GM19351 (cell line): ENCODE data around the gene CCDC127.
"Not testable (repeated sequence)": the region's sequence is repeated elsewhere in the genome, so short reads cannot be mapped to it uniquely, and the experiment has no call there.

ENCODE experiments used
- ATAC-seq: cut with Tn5 transposase; IDR thresholded peaks from one replicate; pipeline ENCODE4 v1.9.1; 2021; ENCODE audit warnings: mild to moderate bottlenecking, moderate library complexity; ENCODE audit not compliant: unreplicated experiment

The CCDC127 gene

DNA sequence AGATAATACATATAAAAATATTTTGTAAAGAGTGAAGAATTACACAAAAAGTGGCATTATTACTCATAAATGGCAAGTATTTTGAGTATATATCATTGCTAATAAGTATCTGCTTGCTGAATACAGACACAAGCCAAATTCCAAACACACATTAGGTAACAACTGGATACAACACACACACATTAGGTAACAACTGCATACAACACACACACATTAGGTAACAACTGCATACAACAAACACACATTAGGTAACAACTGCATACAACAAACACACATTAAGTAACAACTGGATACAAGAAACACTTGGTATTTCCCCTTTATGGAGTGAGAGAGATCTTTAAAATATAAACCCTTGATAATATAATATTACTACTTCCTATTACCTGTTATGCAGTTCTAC, 13.5 kb downstream of the CCDC127 start:
- no peak for ATAC-seq

DNA sequence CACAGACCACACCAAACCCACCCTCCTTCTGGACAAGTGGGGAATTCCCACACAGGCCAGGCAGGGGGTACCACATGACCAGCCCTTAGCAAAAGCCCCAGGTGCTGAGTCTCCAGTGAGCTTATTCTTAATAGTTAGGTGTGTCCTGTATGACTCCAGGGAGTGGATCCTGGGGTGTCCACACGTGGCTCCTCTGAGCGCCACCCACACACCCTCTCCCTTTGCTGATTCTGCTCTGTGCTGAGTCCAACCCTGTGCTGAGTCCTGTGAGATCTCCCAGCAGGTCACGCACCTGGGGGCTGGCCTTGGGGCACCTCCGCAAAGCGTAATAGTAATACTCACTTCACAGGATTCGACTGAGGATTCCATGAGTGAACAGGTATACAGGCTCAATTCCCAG, 14.0 kb downstream of the CCDC127 start:
- ATAC-seq = no peak

DNA sequence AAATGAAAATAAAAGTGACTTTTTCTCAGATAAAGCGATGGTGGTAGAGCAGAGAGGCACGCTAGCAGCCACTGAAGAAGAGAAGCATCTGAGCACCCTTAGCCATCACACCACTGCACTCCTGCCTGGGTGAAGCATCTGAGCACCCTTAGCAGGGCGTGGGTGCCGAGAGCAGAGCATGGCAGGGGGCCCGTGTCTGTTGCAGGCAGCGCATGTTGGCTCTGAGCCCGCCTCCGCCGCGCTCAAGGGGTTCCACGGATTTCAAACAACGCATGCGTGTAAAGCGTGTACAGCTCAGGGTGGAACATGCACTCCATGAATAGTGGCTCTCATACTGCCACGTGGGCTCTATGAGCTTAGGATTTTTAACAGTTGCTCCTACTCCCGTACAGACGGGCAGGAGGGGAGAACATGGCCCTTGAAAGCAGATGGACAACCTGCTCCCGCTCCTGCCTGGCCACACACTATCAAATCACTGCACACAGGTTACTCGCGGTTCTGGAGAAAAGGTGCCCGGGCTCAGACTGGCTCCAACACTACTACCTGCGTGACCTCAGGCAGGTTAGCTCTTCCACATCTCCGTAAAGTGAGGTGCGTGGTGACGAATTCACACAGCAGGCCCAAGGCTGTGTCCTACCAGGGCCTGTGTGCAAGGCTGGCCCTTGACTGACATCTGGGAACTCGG, 14.6 kb downstream of the CCDC127 start:
- no peak for ATAC-seq

DNA sequence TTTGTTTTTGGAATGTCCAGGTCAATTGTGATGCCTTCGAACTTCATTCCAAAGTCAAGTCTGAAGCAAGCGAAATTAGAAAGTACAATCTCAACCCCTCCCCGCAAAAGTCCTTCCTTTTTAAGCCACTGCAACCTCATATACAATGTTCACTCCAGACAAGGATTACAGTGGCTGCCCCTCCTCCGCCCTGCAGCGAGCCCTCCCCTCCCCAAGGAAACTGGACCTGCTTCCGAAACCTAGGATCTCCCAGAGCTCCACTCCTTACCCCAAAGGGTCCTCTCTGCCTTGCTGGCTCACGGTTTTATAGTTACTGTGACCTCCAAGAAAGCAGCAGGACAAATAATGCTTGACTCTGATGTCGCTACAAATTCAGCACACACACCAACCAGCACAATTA, 16.3 kb downstream of the CCDC127 start:
- no peak for ATAC-seq

DNA sequence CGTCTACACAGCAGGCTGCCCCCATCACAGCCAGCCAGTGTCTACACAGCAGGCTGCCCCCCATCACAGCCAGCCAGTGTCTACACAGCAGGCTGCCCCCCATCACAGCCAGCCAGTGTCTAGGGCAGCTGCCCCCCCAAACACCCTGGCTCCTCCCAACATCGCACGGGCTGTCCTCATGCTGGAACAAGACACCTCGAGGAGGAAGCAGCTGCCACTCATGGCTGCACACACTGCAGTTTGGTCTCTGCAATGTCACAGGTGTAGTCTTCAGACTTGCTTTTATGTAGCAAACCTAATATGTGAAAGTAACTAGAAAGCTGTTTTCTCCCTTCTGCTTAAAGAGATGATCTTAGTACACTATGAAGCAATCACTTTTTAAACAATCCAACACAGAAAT, 17.0 kb downstream of the CCDC127 start:
- ATAC-seq = no peak

DNA sequence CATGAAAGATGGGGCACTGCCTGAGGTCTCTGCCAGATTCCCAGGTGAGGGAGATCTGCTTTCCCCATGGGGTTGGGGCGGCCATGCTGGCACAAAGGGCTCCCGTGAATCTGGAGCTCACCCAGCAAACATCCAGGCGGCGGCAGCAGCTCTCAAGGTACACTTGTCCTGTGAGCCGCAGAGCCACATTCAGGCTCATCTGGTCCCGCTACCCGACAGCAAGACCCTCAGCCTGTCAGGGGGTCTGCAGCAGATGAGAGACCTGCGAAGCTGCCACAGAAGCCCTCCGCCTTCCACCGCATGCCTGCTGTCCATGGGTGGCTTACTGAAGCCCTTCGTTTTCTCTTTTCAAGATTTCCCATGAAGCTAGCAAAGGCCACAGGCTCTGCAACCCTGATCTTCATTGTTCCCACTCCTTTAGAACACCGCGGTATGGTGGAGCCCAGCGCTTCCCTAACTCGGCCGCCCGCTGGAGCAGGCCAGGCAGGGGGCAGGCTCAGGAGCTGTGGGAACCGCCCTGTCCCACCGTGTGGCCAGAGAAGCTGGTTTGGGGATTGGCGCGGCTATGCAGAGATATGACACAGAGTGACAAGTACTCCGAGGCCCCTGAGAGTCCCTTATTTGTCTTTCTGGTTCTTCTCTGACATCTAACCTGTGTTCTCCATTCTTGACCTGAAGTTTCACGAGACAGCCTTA, 17.9 kb downstream of the CCDC127 start:
- ATAC-seq = no peak

DNA sequence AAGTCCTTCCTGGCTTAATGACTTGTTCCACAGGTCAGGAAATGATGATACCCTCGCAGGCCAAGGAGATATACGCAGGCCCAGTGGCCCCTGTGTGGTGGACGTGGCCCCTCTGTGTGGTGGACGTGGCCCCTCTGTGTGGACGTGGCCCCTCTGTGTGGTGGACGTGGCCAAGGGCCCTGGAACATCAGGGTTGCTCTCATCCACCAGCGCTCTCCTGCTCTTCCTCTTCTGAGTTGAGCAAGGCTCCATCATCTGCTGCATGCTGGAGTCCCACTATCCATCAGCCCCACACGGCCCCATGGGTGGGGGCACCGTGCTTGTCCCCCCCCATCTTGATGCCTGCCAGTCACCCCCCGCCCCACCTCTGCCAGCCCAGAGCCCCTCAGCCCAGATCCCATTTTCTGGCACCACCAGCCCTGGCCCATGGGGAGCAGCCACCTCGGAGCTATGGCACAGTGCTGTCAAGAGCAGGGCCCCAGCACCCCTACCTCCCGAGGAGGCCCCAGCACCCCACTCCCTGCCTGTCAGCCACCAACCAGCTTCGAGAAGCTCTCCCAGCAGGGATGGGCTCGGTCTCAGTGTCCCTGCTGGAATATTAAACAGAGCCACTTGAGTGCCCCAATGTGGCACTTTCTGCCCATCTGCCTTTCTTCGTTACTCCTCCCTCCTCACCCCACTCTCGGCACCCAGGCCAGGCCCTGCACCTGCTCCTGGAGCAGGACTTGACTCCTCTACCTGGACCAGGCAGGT, 18.6 kb downstream of the CCDC127 start:
- no peak for ATAC-seq

DNA sequence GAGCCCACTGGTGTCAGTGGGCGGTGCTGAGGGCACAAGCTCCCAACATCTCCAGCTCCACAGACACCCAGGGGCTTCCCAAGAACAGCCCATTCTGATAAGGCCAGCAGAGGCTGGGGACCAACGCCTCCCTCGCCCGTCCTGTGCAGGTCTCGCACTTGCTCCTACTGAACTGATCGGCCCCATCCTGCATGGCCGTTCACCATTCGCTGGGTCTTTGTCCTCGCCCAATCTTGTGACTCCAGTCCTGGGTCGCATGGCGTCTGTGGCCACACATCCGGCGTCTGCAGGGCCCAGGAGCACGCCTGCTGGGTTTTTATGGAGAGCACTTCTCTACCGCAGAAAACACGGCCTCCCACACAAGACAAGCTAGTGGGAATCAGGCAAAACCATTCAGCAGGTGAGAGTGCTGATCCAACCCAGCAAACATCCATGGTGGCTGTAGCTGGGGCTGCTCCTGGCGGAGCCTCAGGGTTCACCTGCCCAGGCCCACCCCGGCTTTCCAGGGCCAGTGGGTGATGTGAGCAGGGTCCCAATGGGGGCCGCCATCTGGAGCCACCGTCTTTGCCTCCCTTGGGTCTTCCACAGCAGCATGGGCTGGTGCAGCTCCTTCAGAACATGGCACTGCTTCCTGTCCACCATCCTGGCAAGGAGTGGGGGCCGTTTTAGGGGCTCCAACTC, 19.3 kb downstream of the CCDC127 start:
- ATAC-seq = no peak

DNA sequence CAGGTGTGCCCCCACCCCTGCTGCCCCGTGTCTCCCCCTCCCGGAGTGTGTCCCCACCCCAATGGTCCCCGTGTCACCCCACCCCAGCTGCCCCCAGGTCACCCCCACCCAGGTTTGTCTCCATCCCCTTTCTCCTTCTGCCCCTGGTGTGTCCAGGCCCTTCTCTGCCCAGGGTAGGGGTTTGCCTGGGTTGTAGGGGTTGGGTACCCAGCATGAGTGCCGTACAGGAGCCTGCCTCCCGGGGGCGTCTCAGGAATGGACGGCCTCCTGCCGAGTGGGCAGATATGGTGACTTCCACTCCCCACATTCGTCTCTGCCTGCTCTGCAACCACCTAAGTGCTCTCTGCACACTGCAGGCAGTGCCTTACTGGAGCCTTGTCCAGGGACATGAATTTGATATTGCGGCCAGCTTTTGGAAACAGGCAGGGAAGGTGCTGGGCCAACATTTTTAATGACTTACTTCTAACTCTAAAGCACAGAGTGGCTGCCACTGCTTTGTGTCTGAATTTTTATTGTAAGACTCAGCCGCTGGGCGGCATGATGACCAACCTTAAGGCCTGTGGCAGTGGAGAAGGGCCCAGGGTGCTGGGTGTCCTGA, 20.0 kb downstream of the CCDC127 start:
- ATAC-seq = no peak

DNA sequence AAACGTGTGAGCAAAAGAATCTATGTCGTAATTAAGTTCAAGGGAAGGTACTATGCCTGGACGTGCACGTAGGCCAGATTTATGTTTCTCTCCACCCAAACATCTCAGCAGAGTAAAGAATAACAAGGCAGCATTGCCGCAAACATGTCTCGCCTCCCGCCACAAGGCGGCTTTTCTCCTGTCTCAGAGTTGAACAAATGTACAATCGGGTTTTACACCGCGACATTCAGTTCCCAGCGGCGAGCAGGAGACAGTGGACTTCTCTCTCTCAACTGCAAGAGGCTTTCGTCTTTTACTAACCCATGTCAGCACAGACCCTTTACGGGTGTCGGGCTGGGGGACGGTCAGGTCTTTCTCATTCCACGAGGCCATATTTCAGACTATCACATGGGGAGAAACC, 20.9 kb downstream of the CCDC127 start:
- not testable (repeated sequence) for ATAC-seq

DNA sequence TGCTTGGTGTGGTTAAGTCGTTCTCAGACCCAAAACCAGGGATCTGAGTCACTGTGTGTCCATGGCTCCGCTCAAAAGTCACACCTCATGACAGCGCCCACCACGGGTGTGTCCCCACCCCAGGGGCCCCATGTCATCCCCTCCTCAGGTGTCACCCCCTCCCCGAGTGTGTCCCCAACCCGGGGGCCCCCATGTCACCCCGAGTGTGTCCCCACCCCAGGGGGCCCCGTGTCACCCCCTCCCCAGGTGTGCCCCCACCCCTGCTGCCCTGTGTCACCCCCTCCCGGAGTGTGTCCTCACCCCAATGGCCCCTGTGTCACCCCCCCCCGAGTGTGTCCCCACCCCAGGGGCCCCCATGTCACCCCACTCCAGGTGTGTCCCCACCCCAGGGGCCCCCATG, 21.6 kb downstream of the CCDC127 start:
- no peak for ATAC-seq

DNA sequence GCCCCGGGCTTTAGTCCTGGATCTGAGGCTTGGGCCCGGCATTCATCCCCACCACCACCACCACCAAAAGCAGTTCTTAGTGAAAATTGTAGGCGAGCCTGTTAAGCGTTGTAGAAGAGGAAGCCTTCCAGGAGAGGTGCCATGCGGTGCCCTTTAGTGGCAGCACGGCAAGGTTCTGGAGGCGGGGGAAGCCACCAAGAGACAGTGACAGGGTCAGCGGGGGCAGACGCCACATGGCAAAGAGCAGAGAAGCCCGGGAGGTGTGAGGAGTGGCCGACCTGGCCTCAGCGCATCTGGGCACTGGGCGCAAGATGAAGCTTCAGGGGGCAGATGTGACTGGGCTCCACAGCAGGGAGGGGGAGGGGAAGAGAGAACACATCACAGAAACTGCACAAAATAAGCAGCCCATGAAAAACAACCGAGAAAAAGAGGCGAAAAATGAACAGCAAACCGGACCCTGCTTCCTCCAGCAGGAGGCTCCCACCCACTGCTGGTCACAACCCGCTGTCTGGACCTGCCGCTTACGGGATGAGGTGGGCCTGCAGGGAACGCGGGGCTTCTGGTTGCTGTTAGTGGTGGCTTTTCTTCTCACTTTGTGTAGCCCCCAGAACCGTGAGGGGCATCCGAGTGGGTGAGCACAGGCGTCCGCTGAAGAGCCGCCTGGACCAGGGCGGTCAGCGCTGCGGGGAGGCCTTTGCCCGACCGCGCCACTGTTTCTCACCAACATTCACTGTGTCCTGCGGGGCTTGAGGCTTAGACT, 22.4 kb downstream of the CCDC127 start:
- no peak for ATAC-seq

DNA sequence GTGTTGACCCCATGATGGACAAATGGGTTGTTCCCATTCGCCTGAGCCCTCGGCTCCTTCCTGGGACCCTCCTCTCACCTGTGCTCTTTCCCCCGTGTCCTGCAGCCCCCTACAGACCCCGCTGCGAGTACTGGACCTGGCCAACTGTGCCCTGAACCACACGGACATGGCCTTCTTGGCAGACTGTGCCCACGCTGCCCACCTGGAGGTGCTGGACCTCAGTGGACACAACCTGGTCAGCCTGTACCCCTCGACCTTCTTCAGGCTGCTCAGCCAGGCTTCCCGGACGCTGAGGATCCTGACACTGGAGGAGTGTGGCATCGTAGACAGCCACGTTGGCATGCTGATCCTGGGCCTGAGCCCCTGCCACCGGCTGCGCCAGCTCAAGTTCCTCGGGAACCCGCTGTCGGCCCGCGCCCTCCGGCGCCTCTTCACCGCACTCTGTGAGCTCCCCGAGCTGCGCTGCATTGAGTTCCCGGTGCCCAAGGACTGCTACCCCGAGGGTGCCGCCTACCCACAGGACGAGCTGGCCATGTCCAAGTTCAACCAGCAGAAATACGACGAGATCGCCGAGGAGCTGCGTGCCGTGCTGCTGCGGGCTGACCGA, 23.2 kb downstream of the CCDC127 start:
- no peak for ATAC-seq

DNA sequence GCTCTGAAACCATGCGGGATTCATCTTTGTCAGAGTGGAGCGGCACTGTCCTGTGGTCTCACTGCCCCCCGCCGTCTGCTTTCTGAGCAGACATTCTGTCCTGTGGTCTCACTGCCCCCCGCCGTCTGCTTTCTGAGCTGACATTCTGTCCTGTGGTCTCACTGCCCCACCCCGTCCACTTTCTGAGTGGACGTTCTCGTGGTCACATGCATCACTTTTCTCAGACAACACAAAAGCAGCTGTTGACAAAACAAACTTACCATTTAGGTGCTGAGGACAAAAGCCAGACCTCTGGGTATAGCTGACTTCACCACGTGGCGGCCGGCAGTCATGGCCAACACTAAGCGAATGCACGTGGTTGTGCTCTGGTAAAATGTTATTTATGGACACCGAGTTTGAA, 23.9 kb downstream of the CCDC127 start:
- no peak for ATAC-seq

DNA sequence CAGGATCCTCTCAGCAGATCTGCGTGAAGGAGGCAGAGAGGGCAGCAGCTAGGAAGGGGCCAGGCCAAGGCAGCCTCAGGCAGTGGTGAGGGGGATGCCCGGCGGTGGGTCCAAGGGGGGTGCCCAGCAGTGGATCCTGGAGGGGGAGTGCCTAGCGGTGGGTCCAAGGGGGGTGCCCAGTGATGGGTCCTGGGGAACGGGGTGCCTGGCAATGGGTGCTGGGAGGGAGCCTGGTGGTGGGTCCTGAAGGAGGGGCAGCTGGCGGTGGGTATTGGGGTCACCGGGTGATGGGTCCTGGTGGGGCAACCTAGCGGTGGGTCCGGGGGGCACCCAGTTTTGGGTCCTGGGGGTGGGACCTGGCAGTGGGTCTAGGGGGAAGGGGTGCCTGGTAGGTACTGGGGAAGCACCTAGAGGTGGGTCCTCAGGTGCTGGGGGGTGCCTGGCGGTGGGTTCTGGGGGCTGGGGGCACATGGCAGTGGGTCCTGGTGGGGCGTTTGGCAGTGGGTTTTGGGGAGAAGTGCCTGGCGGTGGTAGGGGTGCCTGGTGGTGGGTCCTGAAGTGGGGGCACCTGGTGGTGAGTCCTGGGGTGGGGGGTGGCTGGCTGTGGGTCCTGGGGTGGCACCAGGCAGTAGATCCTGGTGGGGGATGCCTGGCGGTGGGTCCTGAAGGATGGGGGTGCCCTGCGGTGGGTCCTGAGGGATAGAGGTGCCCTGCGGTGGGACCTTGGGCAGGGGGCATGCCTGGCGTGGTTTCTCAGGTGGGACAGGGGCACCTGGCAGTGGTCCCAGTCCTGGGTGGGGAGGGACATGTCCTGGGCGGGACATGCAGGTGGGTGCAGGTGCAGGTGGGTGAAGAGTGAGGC, 24.8 kb downstream of the CCDC127 start:
- ATAC-seq = no peak

DNA sequence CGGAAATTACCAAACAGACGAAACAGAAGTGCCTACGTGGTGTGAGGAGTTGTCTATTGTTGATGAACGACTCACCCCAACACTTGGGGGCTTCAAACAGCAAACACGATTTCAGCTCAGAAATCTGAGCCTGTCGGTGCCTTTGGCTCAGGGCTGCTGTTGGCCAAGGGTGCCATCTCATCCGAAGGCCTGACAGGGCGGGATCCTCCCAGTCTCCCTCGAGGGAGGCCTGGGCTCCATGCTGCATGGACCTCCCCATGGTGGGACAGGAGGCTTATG, 25.3 kb downstream of the CCDC127 start:
- no peak for ATAC-seq

DNA sequence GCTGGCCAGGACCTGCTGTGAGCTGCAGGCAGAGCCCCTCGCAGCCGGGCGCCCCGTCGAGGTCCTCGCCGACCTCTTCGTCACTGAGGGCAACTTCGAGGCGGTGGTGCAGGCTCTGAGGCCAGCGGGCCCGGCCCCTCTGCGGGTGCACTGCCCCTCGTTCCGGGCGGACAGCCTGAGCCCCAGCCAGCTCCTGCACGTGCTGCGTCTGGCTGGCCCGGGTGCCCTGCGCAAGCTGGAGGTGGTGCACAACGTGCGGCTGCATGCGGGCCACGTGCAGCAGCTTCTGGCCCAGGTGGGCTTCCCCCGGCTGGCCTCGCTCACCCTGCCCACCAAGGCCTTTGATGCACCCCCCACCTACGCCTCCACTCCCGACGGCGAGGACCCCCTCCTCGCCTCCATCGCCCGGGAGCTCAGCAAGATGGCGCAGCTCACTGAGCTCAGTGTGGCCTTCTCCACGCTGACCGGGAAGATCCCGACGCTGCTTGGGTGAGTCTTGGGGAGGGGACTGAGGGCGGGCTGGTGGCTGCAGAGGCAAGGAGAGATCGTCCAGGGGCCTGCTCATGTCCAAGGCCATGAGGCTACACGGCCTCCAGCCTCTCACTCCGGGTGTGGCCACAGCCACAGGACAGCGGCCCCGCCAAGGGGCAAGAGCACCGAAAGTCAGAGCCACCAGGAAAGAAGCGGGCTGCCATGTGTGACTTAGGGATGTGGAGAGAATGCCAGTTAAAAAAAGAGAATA, 25.8 kb downstream of the CCDC127 start:
- no peak for ATAC-seq
